HG03439 (cell line): Measurements from ENCODE around the gene LCE3A.

Experiments used
- ATAC-seq: cut with Tn5 transposase; IDR thresholded peaks from one replicate; pipeline ENCODE4 v1.9.1; 2021; ENCODE audit warnings: mild to moderate bottlenecking, moderate library complexity; ENCODE audit not compliant: unreplicated experiment

LCE3A gene

DNA sequence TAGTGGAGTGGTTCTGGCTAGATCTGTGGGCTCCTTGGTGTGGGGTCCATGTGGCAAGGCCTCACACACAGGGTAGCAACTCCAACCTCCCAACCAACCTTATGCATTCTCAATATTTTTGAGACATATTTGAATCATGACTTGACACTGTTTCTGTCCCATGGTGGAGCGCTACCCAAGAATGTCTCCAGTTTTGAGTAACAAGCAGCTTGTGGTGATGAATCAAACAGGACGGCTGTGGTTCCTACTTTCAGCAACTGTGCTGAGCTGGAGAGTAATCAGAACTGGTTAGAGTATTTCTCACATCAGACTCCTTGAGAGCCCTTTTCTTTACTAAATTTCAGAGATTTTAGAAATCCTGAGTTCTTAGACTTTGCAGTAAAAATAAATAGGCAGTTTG, 45.7 kb downstream of the LCE3A start:
- ATAC-seq = no peak
